IPS-18a (cell line): ENCODE data around the gene RHCG.

Source experiments
- H3K27ac ChIP-seq: one replicate; pipeline ENCODE4 v1.5.1; 2013; ENCODE audit warnings: low read length
- H3K27me3 ChIP-seq: one replicate; pipeline ENCODE4 v1.6.1; 2013; ENCODE audit warnings: mild to moderate bottlenecking, low read length; ENCODE audit not compliant: control insufficient read depth, insufficient read depth
- H3K36me3 ChIP-seq: one replicate; pipeline ENCODE4 v1.6.1; 2013; ENCODE audit warnings: low read depth, low read length; ENCODE audit not compliant: control insufficient read depth
- H3K4me1 ChIP-seq: one replicate; pipeline ENCODE4 v1.6.1; 2013; ENCODE audit warnings: low read depth, low read length; ENCODE audit not compliant: control insufficient read depth
- H3K4me3 ChIP-seq: one replicate; pipeline ENCODE4 v1.5.1; 2013; ENCODE audit warnings: low read length
- H3K9ac ChIP-seq: one replicate; pipeline ENCODE4 v1.6.1; 2013; ENCODE audit warnings: mild to moderate bottlenecking, low read length, moderate library complexity
- H3K9me3 ChIP-seq: one replicate; pipeline ENCODE4 v1.6.1; 2013; ENCODE audit warnings: low read depth, low read length; ENCODE audit not compliant: control insufficient read depth

The RHCG gene

GRCh38 chr15:89501646-89502045, 5.3 kb upstream of the RHCG start:
- H3K4me3 ChIP-seq: no peak overlapping the region
- no peak overlapping the region for H3K9ac ChIP-seq
- no peaks in the 10 kb centered on the region for H3K9me3 ChIP-seq
- peaks cover 14% of the 10 kb centered on the region for H3K27me3 ChIP-seq
- H3K36me3 ChIP-seq: no peaks in the 10 kb centered on the region
- H3K4me1 ChIP-seq: no peaks in the 10 kb centered on the region
- H3K27ac ChIP-seq: no peak overlapping the region

- Histone ChIP-seq H3K27me3 (peaks cover 25% of the 10 kb centered on the region), H3K4me1 (no peaks in the 10 kb centered on the region), H3K9me3 (no peaks in the 10 kb centered on the region), H3K36me3 (no peaks in the 10 kb centered on the region), H3K9ac (no peak overlapping the region), H3K27ac (no peak overlapping the region), H3K4me3 (no peak overlapping the region)
Measured at GRCh38 chr15:89500397-89501270, 4.3 kb upstream of the RHCG start.

GRCh38 chr15:89499156-89499555, 2.8 kb upstream of the RHCG start:
- no peak overlapping the region for H3K4me3 ChIP-seq
- peaks cover 38% of the 10 kb centered on the region for H3K27me3 ChIP-seq
- H3K36me3 ChIP-seq: no peaks in the 10 kb centered on the region
- H3K9me3 ChIP-seq: no peaks in the 10 kb centered on the region
- no peak overlapping the region for H3K27ac ChIP-seq
- H3K4me1 ChIP-seq: no peaks in the 10 kb centered on the region
- H3K9ac ChIP-seq: no peak overlapping the region

GRCh38 chr15:89498574-89498906, 2.2 kb upstream of the RHCG start:
- Histone ChIP-seq H3K27ac (no peak overlapping the region), H3K9me3 (no peaks in the 10 kb centered on the region), H3K9ac (no peak overlapping the region), H3K4me3 (no peak overlapping the region), H3K4me1 (no peaks in the 10 kb centered on the region), H3K36me3 (no peaks in the 10 kb centered on the region), H3K27me3 (peaks cover 38% of the 10 kb centered on the region)

- H3K9me3 ChIP-seq: no peaks in the 10 kb centered on the region
- peaks cover 38% of the 10 kb centered on the region for H3K27me3 ChIP-seq
- H3K27ac ChIP-seq: no peak overlapping the region
- no peaks in the 10 kb centered on the region for H3K4me1 ChIP-seq
- H3K36me3 ChIP-seq: no peaks in the 10 kb centered on the region
- H3K9ac ChIP-seq: no peak overlapping the region
- H3K4me3 ChIP-seq: no peak overlapping the region
Measured at GRCh38 chr15:89497231-89497630, 848 bp upstream of the RHCG start.

- Histone ChIP-seq H3K9ac (no peak overlapping the region), H3K4me3 (peak overlapping the region; percentile 51), H3K9me3 (no peaks in the 10 kb centered on the region), H3K36me3 (no peaks in the 10 kb centered on the region), H3K27me3 (peaks cover 38% of the 10 kb centered on the region), H3K4me1 (no peaks in the 10 kb centered on the region), H3K27ac (no peak overlapping the region)
Measured at GRCh38 chr15:89495638-89496145, 691 bp downstream of the RHCG start.

- Histone ChIP-seq H3K27ac (no peak overlapping the region), H3K36me3 (no peaks in the 10 kb centered on the region), H3K4me1 (no peaks in the 10 kb centered on the region), H3K27me3 (peaks cover 38% of the 10 kb centered on the region), H3K9ac (no peak overlapping the region), H3K4me3 (no peak overlapping the region), H3K9me3 (no peaks in the 10 kb centered on the region)
Measured at GRCh38 chr15:89494941-89495637, 1.3 kb downstream of the RHCG start.

GRCh38 chr15:89494031-89494430, 2.4 kb downstream of the RHCG start:
- H3K36me3 ChIP-seq: no peaks in the 10 kb centered on the region
- no peak overlapping the region for H3K4me3 ChIP-seq
- H3K27me3 ChIP-seq: peaks cover 38% of the 10 kb centered on the region
- H3K27ac ChIP-seq: no peak overlapping the region
- H3K4me1 ChIP-seq: no peaks in the 10 kb centered on the region
- H3K9me3 ChIP-seq: no peaks in the 10 kb centered on the region
- no peak overlapping the region for H3K9ac ChIP-seq

GRCh38 chr15:89492934-89493631, 3.3 kb downstream of the RHCG start:
- Histone ChIP-seq H3K36me3 (no peaks in the 10 kb centered on the region), H3K4me1 (no peaks in the 10 kb centered on the region), H3K27ac (no peak overlapping the region), H3K9me3 (no peaks in the 10 kb centered on the region), H3K4me3 (no peak overlapping the region), H3K9ac (no peak overlapping the region), H3K27me3 (peaks cover 34% of the 10 kb centered on the region)

- no peak overlapping the region for H3K4me3 ChIP-seq
- peaks cover 39% of the 10 kb centered on the region for H3K27me3 ChIP-seq
- no peaks in the 10 kb centered on the region for H3K9me3 ChIP-seq
- no peaks in the 10 kb centered on the region for H3K36me3 ChIP-seq
- no peak overlapping the region for H3K27ac ChIP-seq
- H3K4me1 ChIP-seq: no peaks in the 10 kb centered on the region
- H3K9ac ChIP-seq: no peak overlapping the region
Measured at GRCh38 chr15:89492111-89492641, 4.2 kb downstream of the RHCG start.

GRCh38 chr15:89490814-89491315, 5.5 kb downstream of the RHCG start:
- no peak overlapping the region for H3K4me3 ChIP-seq
- no peaks in the 10 kb centered on the region for H3K9me3 ChIP-seq
- H3K36me3 ChIP-seq: no peaks in the 10 kb centered on the region
- peaks cover 31% of the 10 kb centered on the region for H3K27me3 ChIP-seq
- no peak overlapping the region for H3K9ac ChIP-seq
- H3K4me1 ChIP-seq: no peaks in the 10 kb centered on the region
- no peak overlapping the region for H3K27ac ChIP-seq
